DND-41 (cell line): Measurements from ENCODE around the gene WNT9B.

Source experiments
- EZH2 ChIP-seq: IDR thresholded peaks from 3 replicates; pipeline ENCODE4 v1.6.1; 2012; ENCODE audit warnings: borderline replicate concordance, low read depth, mild to moderate bottlenecking, moderate library complexity, low read length, inconsistent platforms; ENCODE audit not compliant: severe bottlenecking
- TF ChIP-seq, protein P1 (sequence below): IDR thresholded peaks from 2 replicates; pipeline ENCODE4 v1.5.1; 2012; ENCODE audit warnings: borderline replicate concordance, low read length, moderate library complexity, mild to moderate bottlenecking; ENCODE audit not compliant: poor library complexity, severe bottlenecking; ENCODE audit errors: extremely low read depth

GRCh38 chr17:46814446-46814845, 36.9 kb upstream of the WNT9B start:
- TF ChIP-seq, protein P1, sequence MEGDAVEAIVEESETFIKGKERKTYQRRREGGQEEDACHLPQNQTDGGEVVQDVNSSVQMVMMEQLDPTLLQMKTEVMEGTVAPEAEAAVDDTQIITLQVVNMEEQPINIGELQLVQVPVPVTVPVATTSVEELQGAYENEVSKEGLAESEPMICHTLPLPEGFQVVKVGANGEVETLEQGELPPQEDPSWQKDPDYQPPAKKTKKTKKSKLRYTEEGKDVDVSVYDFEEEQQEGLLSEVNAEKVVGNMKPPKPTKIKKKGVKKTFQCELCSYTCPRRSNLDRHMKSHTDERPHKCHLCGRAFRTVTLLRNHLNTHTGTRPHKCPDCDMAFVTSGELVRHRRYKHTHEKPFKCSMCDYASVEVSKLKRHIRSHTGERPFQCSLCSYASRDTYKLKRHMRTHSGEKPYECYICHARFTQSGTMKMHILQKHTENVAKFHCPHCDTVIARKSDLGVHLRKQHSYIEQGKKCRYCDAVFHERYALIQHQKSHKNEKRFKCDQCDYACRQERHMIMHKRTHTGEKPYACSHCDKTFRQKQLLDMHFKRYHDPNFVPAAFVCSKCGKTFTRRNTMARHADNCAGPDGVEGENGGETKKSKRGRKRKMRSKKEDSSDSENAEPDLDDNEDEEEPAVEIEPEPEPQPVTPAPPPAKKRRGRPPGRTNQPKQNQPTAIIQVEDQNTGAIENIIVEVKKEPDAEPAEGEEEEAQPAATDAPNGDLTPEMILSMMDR, result no peak
- TF ChIP-seq EZH2, result no peak
